Immature natural killer cell (primary cell): ENCODE data around the gene PDLIM5. TPM values are rescaled to one million over a fixed set of nuclear protein-coding genes. Genes with fewer than 3 reads are reported as not detected.
"Not testable (repeated sequence)": the region's sequence is repeated elsewhere in the genome, so short reads cannot be mapped to it uniquely, and the experiment has no call there.

Experiments
- DNase-seq, 3 donors: peaks; one replicate each; pipeline ENCODE4 v3.0.0; 2022; ENCODE audit warnings: mixed read lengths in 1 of 3
- H3K27ac Mint-ChIP-seq, 6 donors: one replicate each; pipeline ENCODE4 v1.8.0; 2020; ENCODE audit warnings: mixed read lengths in 6 of 6, mild to moderate bottlenecking in 5 of 6, inconsistent platforms in 4 of 6, moderate library complexity in 3 of 6
- H3K27me3 Mint-ChIP-seq, 3 donors: one replicate each; pipeline ENCODE4 v1.8.0; 2020 to 2021; ENCODE audit warnings: low read depth in 3 of 3, mild to moderate bottlenecking in 3 of 3, mixed read lengths in 3 of 3, moderate library complexity in 3 of 3, inconsistent platforms in 1 of 3
- H3K36me3 Mint-ChIP-seq, 3 donors: one replicate each; pipeline ENCODE4 v1.8.0; 2020; ENCODE audit warnings: mixed read lengths in 3 of 3, inconsistent platforms in 2 of 3, mild to moderate bottlenecking in 2 of 3
- H3K4me1 Mint-ChIP-seq, 2 donors: one replicate each; pipeline ENCODE4 v1.8.0; 2020; ENCODE audit warnings: inconsistent platforms in 2 of 2, mild to moderate bottlenecking in 2 of 2, mixed read lengths in 2 of 2, moderate library complexity in 1 of 2
- H3K4me3 Mint-ChIP-seq, 5 donors: one replicate each; pipeline ENCODE4 v1.8.0; 2020; ENCODE audit warnings: mild to moderate bottlenecking in 5 of 5, mixed read lengths in 5 of 5, inconsistent platforms in 3 of 5, moderate library complexity in 3 of 5
- H3K9me3 Mint-ChIP-seq, 6 donors: one replicate each; pipeline ENCODE4 v1.8.0; 2020; ENCODE audit warnings: mild to moderate bottlenecking in 6 of 6, mixed read lengths in 6 of 6, inconsistent platforms in 4 of 6, moderate library complexity in 3 of 6
- polyA plus RNA-seq, 3 donors: library from polyadenylated mRNA; unstranded; fragments of 300-500 nt; fragmentation: Illumina TruSeq; gene quantifications; one replicate each; pipeline ENCODE4 v1.2.3, GENCODE V29; 2021

Gene PDLIM5
- polyA plus RNA-seq, 3 donors from 2014 or later = 38.7 to 57.1 (median 55.8) TPM

- Mint-ChIP-seq H3K4me1 (no peaks in the 10 kb centered on the region), H3K27me3 (no peaks in the 10 kb centered on the region), H3K9me3 (no peaks in the 10 kb centered on the region), H3K27ac (no peak overlapping the region), H3K36me3 (peaks cover 16 to 31% (median 19%) of the 10 kb centered on the region in 3 donors), H3K4me3 (no peak overlapping the region)
- no peak for DNase-seq
These were observed 197.0 kb downstream of the PDLIM5 start for GRCh38 chr4:94648699-94649098.

GRCh38 chr4:94649381-94650133, 197.8 kb downstream of the PDLIM5 start:
- Mint-ChIP-seq H3K4me3 (no peak overlapping the region), H3K9me3 (no peaks in the 10 kb centered on the region), H3K4me1 (no peaks in the 10 kb centered on the region), H3K36me3 (peaks cover 13 to 33% (median 19%) of the 10 kb centered on the region in 3 donors), H3K27ac (peak overlapping the region in 1 of 6 donors; percentile 53), H3K27me3 (no peaks in the 10 kb centered on the region)
- no peak for DNase-seq

GRCh38 chr4:94650134-94650495, 198.4 kb downstream of the PDLIM5 start:
- no peaks in the 10 kb centered on the region for H3K9me3 Mint-ChIP-seq
- peaks cover 13 to 32% (median 19%) of the 10 kb centered on the region in 3 donors for H3K36me3 Mint-ChIP-seq
- H3K27me3 Mint-ChIP-seq = no peaks in the 10 kb centered on the region
- H3K4me1 Mint-ChIP-seq = no peaks in the 10 kb centered on the region
- no peak for DNase-seq
- no peak overlapping the region for H3K27ac Mint-ChIP-seq
- no peak overlapping the region for H3K4me3 Mint-ChIP-seq

GRCh38 chr4:94650690-94651089, 198.9 kb downstream of the PDLIM5 start:
- H3K27me3 Mint-ChIP-seq = no peaks in the 10 kb centered on the region
- peaks cover 13 to 26% (median 18%) of the 10 kb centered on the region in 3 donors for H3K36me3 Mint-ChIP-seq
- no peak overlapping the region for H3K27ac Mint-ChIP-seq
- no peaks in the 10 kb centered on the region for H3K9me3 Mint-ChIP-seq
- H3K4me1 Mint-ChIP-seq = no peaks in the 10 kb centered on the region
- DNase-seq = no peak
- H3K4me3 Mint-ChIP-seq = no peak overlapping the region

- Mint-ChIP-seq H3K27ac (no peak overlapping the region), H3K4me1 (no peaks in the 10 kb centered on the region), H3K36me3 (peaks cover 13 to 20% (median 13%) of the 10 kb centered on the region in 3 donors), H3K9me3 (no peaks in the 10 kb centered on the region), H3K27me3 (no peaks in the 10 kb centered on the region), H3K4me3 (no peak overlapping the region)
- DNase-seq = no peak
These were observed 201.4 kb downstream of the PDLIM5 start for GRCh38 chr4:94653095-94653649.

GRCh38 chr4:94653984-94654609, 202.4 kb downstream of the PDLIM5 start:
- no peak for DNase-seq
- no peaks in the 10 kb centered on the region for H3K9me3 Mint-ChIP-seq
- no peak overlapping the region for H3K4me3 Mint-ChIP-seq
- no peaks in the 10 kb centered on the region for H3K4me1 Mint-ChIP-seq
- H3K36me3 Mint-ChIP-seq = peaks cover 15 to 28% (median 20%) of the 10 kb centered on the region in 3 donors
- no peaks in the 10 kb centered on the region for H3K27me3 Mint-ChIP-seq
- no peak overlapping the region for H3K27ac Mint-ChIP-seq

DNA sequence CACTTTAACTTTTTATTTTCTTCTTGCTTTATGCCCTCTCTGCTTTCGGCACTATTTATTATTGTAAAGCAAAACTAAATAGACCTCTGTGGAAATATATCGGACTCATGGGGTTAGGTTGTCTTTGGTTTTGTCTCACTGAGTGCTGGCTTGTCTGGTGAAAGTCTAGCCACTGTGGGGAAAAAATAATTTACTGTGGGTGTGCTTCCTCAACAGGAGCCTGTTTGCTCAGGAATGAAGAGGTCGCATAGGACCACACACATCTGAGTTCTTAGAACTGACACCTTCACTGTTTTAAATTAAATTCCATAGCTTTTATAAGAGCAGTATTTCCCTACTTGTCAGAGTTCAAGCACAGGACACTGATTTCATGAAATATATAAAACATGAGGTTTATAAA, 203.0 kb downstream of the PDLIM5 start:
- H3K27me3 Mint-ChIP-seq = no peaks in the 10 kb centered on the region
- no peaks in the 10 kb centered on the region for H3K4me1 Mint-ChIP-seq
- H3K9me3 Mint-ChIP-seq = no peaks in the 10 kb centered on the region
- H3K4me3 Mint-ChIP-seq = no peak overlapping the region
- peaks cover 12 to 26% (median 23%) of the 10 kb centered on the region in 3 donors for H3K36me3 Mint-ChIP-seq
- no peak for DNase-seq
- no peak overlapping the region for H3K27ac Mint-ChIP-seq

DNA sequence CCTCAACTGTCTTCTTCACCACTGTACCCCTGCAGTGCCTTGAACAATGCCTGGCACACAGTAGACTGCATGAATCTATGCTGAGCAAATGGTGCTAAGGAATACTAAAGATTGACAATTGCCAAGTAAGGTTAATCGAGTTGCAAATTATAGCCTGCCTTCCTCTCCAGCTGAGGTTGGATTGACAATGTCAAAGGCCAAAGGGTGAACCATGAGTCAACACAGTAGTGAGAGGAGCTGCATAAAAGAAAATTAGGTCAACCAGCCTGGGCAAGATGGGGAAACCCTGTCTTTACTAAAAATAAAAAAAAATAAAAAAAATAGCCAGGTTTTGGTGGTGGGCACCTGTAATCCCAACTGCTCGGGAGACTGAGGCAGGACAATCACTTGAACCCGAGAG, 208.9 kb downstream of the PDLIM5 start:
- Mint-ChIP-seq H3K9me3 (no peaks in the 10 kb centered on the region), H3K27me3 (no peaks in the 10 kb centered on the region), H3K27ac (no peak overlapping the region), H3K4me1 (no peaks in the 10 kb centered on the region), H3K36me3 (peaks cover 32 to 43% (median 37%) of the 10 kb centered on the region in 3 donors), H3K4me3 (no peak overlapping the region)
- no peak for DNase-seq

DNA sequence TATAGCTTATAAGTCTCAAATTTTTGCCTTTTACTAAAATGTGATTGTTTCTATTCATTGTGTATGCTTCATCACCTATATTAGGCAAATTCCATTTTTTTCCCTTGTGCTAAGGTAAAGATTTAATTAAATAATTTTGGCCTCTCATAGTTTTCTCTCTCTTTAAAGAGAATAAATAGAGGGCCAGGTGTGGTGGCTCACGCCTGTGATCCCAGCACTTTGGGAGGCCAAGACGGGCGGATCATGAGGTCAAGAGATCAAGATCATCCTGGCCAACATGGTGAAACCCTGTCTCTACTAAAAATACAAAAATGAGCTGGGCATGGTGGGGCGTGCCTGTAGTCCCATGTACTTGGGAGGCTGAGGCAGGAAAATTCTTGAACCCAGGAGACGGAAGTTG, 213.3 kb downstream of the PDLIM5 start:
- not testable (repeated sequence) for H3K4me1 Mint-ChIP-seq, DNase-seq, H3K4me3 Mint-ChIP-seq, H3K9me3 Mint-ChIP-seq, H3K27me3 Mint-ChIP-seq, H3K27ac Mint-ChIP-seq
- H3K36me3 Mint-ChIP-seq = peaks cover 25 to 40% (median 28%) of the 10 kb centered on the region in 3 donors

- Mint-ChIP-seq H3K36me3 (peaks cover 18 to 40% (median 21%) of the 10 kb centered on the region in 3 donors), H3K4me3 (no peak overlapping the region), H3K27ac (no peak overlapping the region), H3K27me3 (no peaks in the 10 kb centered on the region), H3K4me1 (no peaks in the 10 kb centered on the region), H3K9me3 (no peaks in the 10 kb centered on the region)
- no peak for DNase-seq
These were observed 214.0 kb downstream of the PDLIM5 start for GRCh38 chr4:94665500-94666404.

- Mint-ChIP-seq H3K4me1 (no peaks in the 10 kb centered on the region), H3K9me3 (no peaks in the 10 kb centered on the region), H3K27ac (no peak overlapping the region), H3K4me3 (no peak overlapping the region), H3K27me3 (peaks cover 0 to 1% (median 0%) of the 10 kb centered on the region in 3 donors), H3K36me3 (peaks cover 9 to 24% (median 15%) of the 10 kb centered on the region in 3 donors)
- DNase-seq = no peak
These were observed 217.0 kb downstream of the PDLIM5 start for GRCh38 chr4:94668724-94669123.

GRCh38 chr4:94669672-94670664, 218.2 kb downstream of the PDLIM5 start:
- peaks cover 6 to 18% (median 10%) of the 10 kb centered on the region in 3 donors for H3K36me3 Mint-ChIP-seq
- H3K27me3 Mint-ChIP-seq = peaks cover 0 to 1% (median 0%) of the 10 kb centered on the region in 3 donors
- H3K4me3 Mint-ChIP-seq = no peak overlapping the region
- no peak for DNase-seq
- H3K27ac Mint-ChIP-seq = no peak overlapping the region
- no peaks in the 10 kb centered on the region for H3K4me1 Mint-ChIP-seq
- H3K9me3 Mint-ChIP-seq = no peaks in the 10 kb centered on the region

- DNase-seq = no peak
- H3K4me3 Mint-ChIP-seq = no peak overlapping the region
- H3K4me1 Mint-ChIP-seq = no peaks in the 10 kb centered on the region
- no peaks in the 10 kb centered on the region for H3K9me3 Mint-ChIP-seq
- peak overlapping the region in 1 of 6 donors; percentile 10 for H3K27ac Mint-ChIP-seq
- H3K36me3 Mint-ChIP-seq = peaks cover under 1 to 13% (median 3%) of the 10 kb centered on the region in 3 donors
- peaks cover 0 to 1% (median 0%) of the 10 kb centered on the region in 3 donors for H3K27me3 Mint-ChIP-seq
These were observed 219.4 kb downstream of the PDLIM5 start for GRCh38 chr4:94671113-94671512.
